ENCODE measurements around the gene LCE2D.

Gene LCE2D

DNA sequence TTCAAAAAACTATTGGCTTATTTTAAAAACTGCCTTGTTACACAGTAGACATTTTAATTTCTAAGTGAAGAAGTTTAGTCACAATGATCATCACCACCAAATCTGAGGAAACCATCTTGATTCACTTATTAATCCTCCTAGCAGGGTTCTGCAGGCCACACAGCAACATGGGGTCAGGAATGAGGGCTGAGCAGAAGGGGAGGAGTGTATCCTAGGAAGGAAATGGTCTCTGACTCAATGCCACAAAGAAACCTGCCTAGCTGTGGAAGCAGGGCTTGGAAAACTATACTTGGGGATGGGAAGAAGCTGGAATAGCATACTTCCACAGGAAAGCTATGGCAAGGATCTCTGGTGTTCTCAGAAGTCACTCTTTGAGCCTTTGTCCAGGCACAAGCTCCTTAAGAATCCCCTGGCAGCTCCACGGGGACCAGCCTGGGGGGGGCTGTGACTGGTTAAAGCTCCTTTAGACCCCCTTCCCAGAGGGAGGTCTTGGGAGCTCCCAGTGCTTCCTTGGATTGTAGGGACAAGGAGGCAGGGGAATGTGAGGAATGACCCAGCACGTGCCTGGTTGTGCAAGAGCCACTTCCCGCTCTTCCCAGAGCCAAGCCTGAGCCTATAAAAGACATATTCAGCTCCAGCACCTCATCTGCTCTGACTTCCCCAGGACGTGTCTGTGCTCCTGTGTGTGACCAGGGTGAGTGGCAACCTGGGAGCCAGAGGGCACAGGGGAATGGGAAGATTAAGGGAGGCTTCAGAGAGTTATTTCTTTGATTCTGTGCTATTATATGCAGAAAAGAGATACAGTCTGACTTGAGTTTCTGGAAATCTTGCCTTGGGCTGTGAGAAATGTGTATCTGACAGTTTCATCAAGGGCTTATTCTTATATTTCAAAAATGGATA is 34.8 kb downstream of the LCE2D start, which contains the start of gene LCE2A:
TSS of gene LCE2A (plus strand) at position 645 of the 900 bp plus-strand sequence. CDS start 557 bp downstream, outside the sequence.
- DNase-seq = no peak

GRCh38 chr1:152699746-152700145 is 36.6 kb downstream of the LCE2D start:
- DNase-seq = no peak

DNA sequence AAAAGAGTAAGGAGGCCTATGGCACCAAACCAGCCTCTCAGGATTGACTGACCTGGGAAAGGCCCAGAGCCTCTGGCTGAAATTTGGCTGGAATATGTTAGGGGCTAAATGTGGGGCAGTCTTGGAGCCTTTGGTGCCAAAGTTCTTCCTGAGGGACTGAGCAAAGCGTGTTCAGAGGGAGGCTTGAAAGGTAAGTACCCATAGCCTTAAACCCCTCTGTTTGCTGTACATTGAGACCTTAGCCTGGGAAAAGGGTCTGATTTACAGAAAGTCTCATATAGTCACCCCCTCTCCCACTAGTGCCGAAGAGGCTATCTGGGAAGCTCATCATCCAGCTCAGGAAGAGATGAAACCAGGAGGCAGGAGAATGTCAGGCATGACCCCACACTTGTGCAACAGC is 44.7 kb downstream of the LCE2D start, which contains the start of gene LCE4A:
TSS of gene LCE4A (plus strand) at position 301 of the 400 bp plus-strand sequence. CDS start 916 bp downstream, outside the sequence.
- no peak for DNase-seq

Measured in NCI-H2171 (cell line).